HEK293 (cell line): ENCODE results near the gene DNAH6.

Experiments used
- CTCF ChIA-PET: fragments of 350-600 bp; formaldehyde crosslinking; extraction: SDS; loops from one replicate; lab custom pipeline; 2021; ENCODE audit warnings: antibody characterized with exemption; lab: Yijun Ruan, JAX
- POLR2A ChIA-PET: fragments of 300-600 bp; formaldehyde crosslinking; extraction: SDS; loops from one replicate; lab custom pipeline; 2020; ENCODE audit warnings: antibody characterized with exemption, inconsistent platforms; lab: Yijun Ruan, JAX
- H3K27ac ChIP-seq: fragments of 200-500 bp; sonication (Bioruptor generic); 2 replicates; pipeline ENCODE4 v1.5.1; 2014; ENCODE audit warnings: low read depth, low read length, control low read depth, inconsistent platforms; ENCODE audit errors: extremely low read depth
- H3K36me3 ChIP-seq, 2 experiments: fragments of 200-500 bp in 1 of 2; sonication (Bioruptor generic) in 1 of 2; 1 replicate in 1 of 2; 2 replicates in 1 of 2; pipeline ENCODE4 v1.5.1; 2014 to 2017; ENCODE audit warnings: inconsistent platforms in 2 of 2, low read length in 2 of 2; ENCODE audit not compliant: control insufficient read depth in 2 of 2, insufficient read depth in 1 of 2
- H3K4me1 ChIP-seq: fragments of 200-500 bp; sonication (Bioruptor generic); 2 replicates; pipeline ENCODE4 v1.5.1; 2014; ENCODE audit warnings: mild to moderate bottlenecking, low read length, inconsistent platforms; ENCODE audit not compliant: control insufficient read depth, insufficient read depth
- H3K4me3 ChIP-seq: 2 replicates; pipeline ENCODE4 v1.5.1; 2011; ENCODE audit warnings: low read depth, mild to moderate bottlenecking, control low read depth, low read length, moderate library complexity
- H3K9me3 ChIP-seq: fragments of 200-500 bp; sonication (Bioruptor generic); 2 replicates; pipeline ENCODE4 v1.5.1; 2014; ENCODE audit warnings: low read depth, low read length, inconsistent platforms; ENCODE audit not compliant: control insufficient read depth, insufficient read depth
- EGR2 ChIP-seq: fragments of 450-650 bp; formaldehyde crosslinking; IDR thresholded peaks from 2 replicates; pipeline ENCODE4 v1.5.1; 2016; ENCODE audit warnings: low read depth, missing biosample characterization, missing genetic modification characterization
- ELK4 ChIP-seq: IDR thresholded peaks from 2 replicates; pipeline ENCODE4 v1.6.1; 2011; ENCODE audit warnings: mild to moderate bottlenecking, low read depth, low read length, borderline replicate concordance
- OSR2 ChIP-seq: fragments of 450-650 bp; formaldehyde crosslinking; IDR thresholded peaks from 2 replicates; pipeline ENCODE4 v1.5.1; 2016; ENCODE audit warnings: missing biosample characterization, missing genetic modification characterization
- PRDM1 ChIP-seq: fragments of 450-650 bp; formaldehyde crosslinking; IDR thresholded peaks from 2 replicates; pipeline ENCODE4; 2016; ENCODE audit warnings: missing biosample characterization, missing genetic modification characterization
- WT1 ChIP-seq: fragments of 450-650 bp; formaldehyde crosslinking; IDR thresholded peaks from 2 replicates; pipeline ENCODE4 v1.5.1; 2016; ENCODE audit warnings: missing biosample characterization, missing genetic modification characterization
- ZBTB48 ChIP-seq: fragments of 450-650 bp; formaldehyde crosslinking; IDR thresholded peaks from 2 replicates; pipeline ENCODE4 v1.5.1; 2016; ENCODE audit warnings: missing biosample characterization, missing genetic modification characterization
- ZBTB6 ChIP-seq: fragments of 450-650 bp; formaldehyde crosslinking; IDR thresholded peaks from 2 replicates; pipeline ENCODE4 v1.5.1; 2017; ENCODE audit warnings: missing biosample characterization, missing genetic modification characterization
- ZNF174 ChIP-seq: fragments of 450-650 bp; formaldehyde crosslinking; IDR thresholded peaks from 2 replicates; pipeline ENCODE4 v1.5.0; 2017; ENCODE audit warnings: missing biosample characterization, mild to moderate bottlenecking, missing genetic modification characterization
- ZNF202 ChIP-seq: fragments of 450-650 bp; formaldehyde crosslinking; IDR thresholded peaks from 2 replicates; pipeline ENCODE4 v1.5.1; 2016; ENCODE audit warnings: missing biosample characterization, missing genetic modification characterization, borderline replicate concordance
- ZNF26 ChIP-seq: fragments of 450-650 bp; formaldehyde crosslinking; IDR thresholded peaks from 2 replicates; pipeline ENCODE4 v1.5.1; 2016; ENCODE audit warnings: missing biosample characterization, missing genetic modification characterization
- ZNF324 ChIP-seq: fragments of 450-650 bp; formaldehyde crosslinking; IDR thresholded peaks from 2 replicates; pipeline ENCODE4 v1.5.1; 2016; ENCODE audit warnings: missing biosample characterization, missing genetic modification characterization
- ZNF37A ChIP-seq: fragments of 450-650 bp; IDR thresholded peaks from 2 replicates; pipeline ENCODE4 v1.5.1; 2018; ENCODE audit warnings: missing biosample characterization, missing genetic modification characterization
- ZNF560 ChIP-seq: fragments of 450-650 bp; formaldehyde crosslinking; IDR thresholded peaks from 2 replicates; pipeline ENCODE4 v1.5.1; 2017; ENCODE audit warnings: missing biosample characterization, missing genetic modification characterization, borderline replicate concordance
- ZNF623 ChIP-seq: fragments of 450-650 bp; formaldehyde crosslinking; IDR thresholded peaks from 2 replicates; pipeline ENCODE4 v1.5.1; 2016; ENCODE audit warnings: missing biosample characterization, missing genetic modification characterization
- ZNF626 ChIP-seq: fragments of 450-650 bp; sonication (Bioruptor Pico); formaldehyde crosslinking; IDR thresholded peaks from 2 replicates; pipeline ENCODE4 v1.5.1; 2018; ENCODE audit warnings: missing biosample characterization, missing genetic modification characterization, inconsistent platforms
- ZNF654 ChIP-seq: fragments of 450-650 bp; formaldehyde crosslinking; IDR thresholded peaks from 2 replicates; pipeline ENCODE4 v1.5.1; 2016; ENCODE audit warnings: low read depth, missing biosample characterization, missing genetic modification characterization
- ZNF664 ChIP-seq: fragments of 450-650 bp; formaldehyde crosslinking; IDR thresholded peaks from 2 replicates; pipeline ENCODE4 v1.5.1; 2016; ENCODE audit warnings: missing biosample characterization, missing genetic modification characterization
- ZNF670 ChIP-seq: fragments of 450-650 bp; formaldehyde crosslinking; IDR thresholded peaks from 2 replicates; pipeline ENCODE4 v1.5.1; 2016; ENCODE audit warnings: missing biosample characterization, missing genetic modification characterization, low read depth
- ZNF830 ChIP-seq: fragments of 450-650 bp; IDR thresholded peaks from 2 replicates; pipeline ENCODE4 v1.5.0; 2018; ENCODE audit warnings: missing biosample characterization, missing genetic modification characterization, low read depth, mild to moderate bottlenecking, moderate library complexity
- ZSCAN16 ChIP-seq: fragments of 450-650 bp; formaldehyde crosslinking; IDR thresholded peaks from 2 replicates; pipeline ENCODE4 v1.5.1; 2016; ENCODE audit warnings: missing biosample characterization, missing genetic modification characterization
- ZSCAN23 ChIP-seq: fragments of 450-650 bp; formaldehyde crosslinking; IDR thresholded peaks from 2 replicates; pipeline ENCODE4 v1.5.1; 2016; ENCODE audit warnings: missing biosample characterization, missing genetic modification characterization

The DNAH6 gene

GRCh38 chr2:84519332-84519957 is 3.1 kb downstream of the DNAH6 start:
- TF ChIP-seq PRDM1 (tag by site-specific recombination) (peak; percentile 86), ZNF830 (tag by site-specific recombination) (no peak)
- Histone ChIP-seq H3K4me3 (no peak overlapping the region), H3K4me1 (no peaks in the 10 kb centered on the region), H3K36me3 (no peaks in the 10 kb centered on the region), H3K9me3 (no peaks in the 10 kb centered on the region), H3K27ac (no peak overlapping the region)
- CTCF ChIA-PET = interaction anchor here (0.7 kb wide), 1 partner anchor 661 kb away, joined by 3 read pairs; no protein-coding TSS in a partner anchor
- POLR2A ChIA-PET = no interaction called here

GRCh38 chr2:84526562-84526961 is 10.3 kb downstream of the DNAH6 start:
- no peak for TF ChIP-seq WT1
- TF ChIP-seq ZNF26 (tag by site-specific recombination) = no peak
- peak; percentile 9; the same call in 1 of the 2 replicates for TF ChIP-seq ZNF654 (tag by site-specific recombination)
- TF ChIP-seq ZNF670 (tag by site-specific recombination) = no peak
- no peak for TF ChIP-seq ELK4
- no peak for TF ChIP-seq ZNF560
- POLR2A ChIA-PET = no interaction called here
- Histone ChIP-seq H3K27ac (no peak overlapping the region), H3K36me3 (no peaks in the 10 kb centered on the region), H3K9me3 (no peaks in the 10 kb centered on the region), H3K4me1 (no peaks in the 10 kb centered on the region; the same call in 1 of the 2 replicates), H3K4me3 (no peak overlapping the region)
- CTCF ChIA-PET = interaction anchor here (0.6 to 1.7 kb wide), 8 partner anchors 10 to 623 kb away, joined by 3 to 7 read pairs (median 3); partner anchors contain the start of gene DNAH6

GRCh38 chr2:84527137-84528129 is 11.1 kb downstream of the DNAH6 start:
- Histone ChIP-seq H3K9me3 (no peaks in the 10 kb centered on the region), H3K4me3 (no peak overlapping the region), H3K4me1 (no peaks in the 10 kb centered on the region; the same call in 1 of the 2 replicates), H3K36me3 (no peaks in the 10 kb centered on the region), H3K27ac (no peak overlapping the region)
- 0 out of 2 replicates have a peak, but pooled peaks have one; percentile 29 for TF ChIP-seq ZBTB48 (tag by site-specific recombination)
- no peak for TF ChIP-seq ZNF202 (tag by site-specific recombination)
- ChIA-PET CTCF (interaction anchor here (0.6 to 1.7 kb wide), 4 partner anchors 9 to 622 kb away, joined by 3 to 7 read pairs (median 6); partner anchors contain the start of gene DNAH6), POLR2A (no interaction called here)

GRCh38 chr2:84532291-84532690 is 16.0 kb downstream of the DNAH6 start:
- Histone ChIP-seq H3K4me1 (no peaks in the 10 kb centered on the region; the same call in 1 of the 2 replicates), H3K36me3 (no peaks in the 10 kb centered on the region), H3K4me3 (no peak overlapping the region), H3K27ac (no peak overlapping the region), H3K9me3 (no peaks in the 10 kb centered on the region)
- ChIA-PET CTCF (no interaction called here), POLR2A (no interaction called here)
- TF ChIP-seq ZBTB6 (tag by site-specific recombination) = no peak
- TF ChIP-seq ZSCAN23 (tag by site-specific recombination) = no peak
- no peak for TF ChIP-seq PRDM1 (tag by site-specific recombination)
- no peak for TF ChIP-seq ZNF324 (tag by site-specific recombination)
- TF ChIP-seq ZSCAN16 (tag by site-specific recombination) = no peak
- no peak for TF ChIP-seq ZNF37A (tag by site-specific recombination)
- no peak for TF ChIP-seq ZNF623
- no peak for TF ChIP-seq ZNF626 (tag by site-specific recombination)
- no peak for TF ChIP-seq EGR2 (tag by site-specific recombination)
- no peak for TF ChIP-seq ZNF664 (tag by site-specific recombination)
- no peak for TF ChIP-seq ZNF174
- TF ChIP-seq OSR2 = no peak
